Astrocyte (in vitro differentiated cells and primary cell): ENCODE results near the gene FBXO3.

Source experiments
- CTCF ChIP-seq: IDR thresholded peaks from 2 replicates; pipeline ENCODE4 v1.5.1; 2011; ENCODE audit warnings: low read depth, mild to moderate bottlenecking, inconsistent platforms, low read length, moderate library complexity; ENCODE audit not compliant: insufficient read depth
- EZH2 ChIP-seq: IDR thresholded peaks from 2 replicates; pipeline ENCODE4 v1.6.1; 2012; ENCODE audit warnings: mild to moderate bottlenecking, low read length, inconsistent platforms; ENCODE audit not compliant: insufficient read depth

GRCh38 chr11:33722590-33723234, 51.6 kb downstream of the FBXO3 start:
- TF ChIP-seq CTCF: no peak
- no peak for TF ChIP-seq EZH2
